Neutrophil (primary cell): Measurements from ENCODE around the gene C9orf152.
"Not testable (repeated sequence)": the region's sequence is repeated elsewhere in the genome, so short reads cannot be mapped to it uniquely, and the experiment has no call there.

Experiments used
- H3K27ac ChIP-seq: fragments of 200-600 bp; sonication (generic); 2 replicates; pipeline ENCODE4 v1.5.1; 2016; ENCODE audit warnings: mild to moderate bottlenecking, moderate library complexity
- H3K27me3 ChIP-seq: fragments of 200-600 bp; sonication (generic); 2 replicates; pipeline ENCODE4 v1.6.0; 2016; ENCODE audit warnings: mild to moderate bottlenecking
- H3K36me3 ChIP-seq: fragments of 200-600 bp; sonication (generic); 2 replicates; pipeline ENCODE4 v1.5.1; 2017
- H3K4me1 ChIP-seq, 2 experiments: fragments of 200-600 bp in 1 of 2; sonication (generic) in 1 of 2; 1 replicate in 1 of 2; 2 replicates in 1 of 2; pipeline versions ENCODE4 v1.5.1 to v1.6.1; 2013 to 2016; ENCODE audit warnings: low read depth in 1 of 2, low read length in 1 of 2, mild to moderate bottlenecking in 1 of 2, moderate library complexity in 1 of 2; ENCODE audit not compliant: control insufficient read depth in 1 of 2, insufficient read depth in 1 of 2
- H3K4me3 ChIP-seq, 2 experiments: fragments of 200-600 bp in 1 of 2; sonication (generic) in 1 of 2; 1 replicate in 1 of 2; 2 replicates in 1 of 2; pipeline ENCODE4 v1.5.1; 2013 to 2016; ENCODE audit warnings: low read depth in 1 of 2, low read length in 1 of 2, mild to moderate bottlenecking in 1 of 2, moderate library complexity in 1 of 2
- H3K9me3 ChIP-seq: fragments of 200-600 bp; sonication (generic); 2 replicates; pipeline ENCODE4 v1.5.1; 2016
- TF ChIP-seq, protein P1 (sequence below): fragments of 200-600 bp; sonication (generic); IDR thresholded peaks from 2 replicates; pipeline ENCODE4 v1.5.1; 2016; ENCODE audit warnings: antibody characterized with exemption

C9orf152 gene

DNA sequence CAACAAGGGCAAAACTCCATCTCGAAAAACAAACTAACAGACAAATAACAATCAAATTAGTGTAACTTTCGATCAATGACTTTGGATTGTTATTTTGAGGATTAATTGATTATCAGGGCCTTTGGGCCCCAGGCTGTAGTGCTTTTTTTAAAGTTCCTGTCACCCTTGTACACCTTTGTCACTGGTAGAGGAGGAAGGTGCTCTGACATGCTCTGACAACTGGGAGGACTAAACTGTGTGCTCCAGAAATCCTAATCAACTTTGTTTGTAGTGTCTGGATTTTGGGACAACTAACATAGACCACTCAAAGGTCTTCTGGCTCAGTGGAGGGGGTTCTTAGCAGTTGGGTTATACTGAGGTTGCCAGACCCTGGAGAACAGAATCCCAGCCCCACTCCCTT is 46.5 kb upstream of the C9orf152 start:
- peak overlapping the region; percentile 95 for H3K27ac ChIP-seq
- no peaks in the 10 kb centered on the region for H3K9me3 ChIP-seq
- no peaks in the 10 kb centered on the region for H3K27me3 ChIP-seq
- peaks cover 46 to 61% of the 10 kb centered on the region in 2 experiments for H3K4me1 ChIP-seq
- TF ChIP-seq, protein P1, sequence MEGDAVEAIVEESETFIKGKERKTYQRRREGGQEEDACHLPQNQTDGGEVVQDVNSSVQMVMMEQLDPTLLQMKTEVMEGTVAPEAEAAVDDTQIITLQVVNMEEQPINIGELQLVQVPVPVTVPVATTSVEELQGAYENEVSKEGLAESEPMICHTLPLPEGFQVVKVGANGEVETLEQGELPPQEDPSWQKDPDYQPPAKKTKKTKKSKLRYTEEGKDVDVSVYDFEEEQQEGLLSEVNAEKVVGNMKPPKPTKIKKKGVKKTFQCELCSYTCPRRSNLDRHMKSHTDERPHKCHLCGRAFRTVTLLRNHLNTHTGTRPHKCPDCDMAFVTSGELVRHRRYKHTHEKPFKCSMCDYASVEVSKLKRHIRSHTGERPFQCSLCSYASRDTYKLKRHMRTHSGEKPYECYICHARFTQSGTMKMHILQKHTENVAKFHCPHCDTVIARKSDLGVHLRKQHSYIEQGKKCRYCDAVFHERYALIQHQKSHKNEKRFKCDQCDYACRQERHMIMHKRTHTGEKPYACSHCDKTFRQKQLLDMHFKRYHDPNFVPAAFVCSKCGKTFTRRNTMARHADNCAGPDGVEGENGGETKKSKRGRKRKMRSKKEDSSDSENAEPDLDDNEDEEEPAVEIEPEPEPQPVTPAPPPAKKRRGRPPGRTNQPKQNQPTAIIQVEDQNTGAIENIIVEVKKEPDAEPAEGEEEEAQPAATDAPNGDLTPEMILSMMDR = no peak
- peaks cover 13% of the 10 kb centered on the region for H3K36me3 ChIP-seq
- H3K4me3 ChIP-seq = peak overlapping the region; percentile 94

DNA sequence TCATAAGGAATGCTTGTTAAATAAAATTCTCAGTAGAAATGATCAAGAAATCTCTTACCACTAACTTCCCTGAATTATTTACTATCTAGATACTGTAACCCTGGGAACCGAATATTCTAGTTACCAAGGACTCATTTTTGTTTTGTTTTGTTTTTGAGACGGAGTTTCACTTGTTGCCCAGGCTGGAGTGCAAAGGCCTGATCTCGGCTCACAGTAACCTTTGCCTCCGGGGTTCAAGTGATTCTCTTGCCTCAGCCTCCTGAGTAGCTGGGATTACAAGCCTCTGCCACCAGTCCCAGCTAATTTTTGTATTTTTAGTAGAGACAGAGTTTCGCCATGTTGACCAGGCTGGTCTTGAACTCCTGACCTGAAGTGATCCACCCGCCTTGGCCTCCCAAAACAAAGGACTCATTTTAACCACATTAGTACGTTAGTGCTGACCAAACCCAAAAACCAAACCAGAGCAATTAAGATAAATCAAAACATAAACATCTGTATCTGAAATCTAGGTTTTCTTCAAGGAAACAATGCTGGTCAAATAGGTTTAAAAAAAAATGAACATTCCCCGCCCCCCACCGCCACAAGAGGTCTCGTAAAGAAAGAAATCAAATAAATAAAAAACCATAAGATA is 44.7 kb upstream of the C9orf152 start:
- peaks cover 29% of the 10 kb centered on the region for H3K36me3 ChIP-seq
- TF ChIP-seq, protein P1 = no peak
- H3K4me3 ChIP-seq = no peak overlapping the region
- H3K27ac ChIP-seq = peak overlapping the region; percentile 21
- H3K4me1 ChIP-seq = peaks cover 33 to 49% of the 10 kb centered on the region in 2 experiments
- no peaks in the 10 kb centered on the region for H3K9me3 ChIP-seq
- H3K27me3 ChIP-seq = no peaks in the 10 kb centered on the region

DNA sequence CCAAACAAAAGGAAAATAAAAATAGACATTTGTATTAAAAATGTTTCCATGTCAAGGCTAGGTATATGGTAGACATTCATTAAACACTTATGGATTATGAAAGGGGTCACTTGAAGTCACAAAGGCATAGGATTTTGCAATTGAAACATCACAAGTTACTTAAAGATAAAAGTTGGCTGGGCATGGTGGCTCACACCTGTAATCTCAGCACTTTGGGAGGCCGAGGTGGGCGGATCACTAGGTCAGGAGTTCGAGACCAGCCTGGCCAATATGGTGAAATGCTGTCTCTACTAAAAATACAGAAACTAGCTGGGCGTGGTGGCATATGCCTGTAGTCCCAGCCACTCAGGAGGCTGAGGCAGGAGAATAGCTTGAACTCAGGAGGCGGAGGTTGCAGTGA is 43.8 kb upstream of the C9orf152 start:
- not testable (repeated sequence) for H3K9me3 ChIP-seq, H3K27ac ChIP-seq, H3K4me3 ChIP-seq, H3K27me3 ChIP-seq
- H3K4me1 ChIP-seq = peaks cover 26 to 42% of the 10 kb centered on the region in 2 experiments
- peaks cover 38% of the 10 kb centered on the region for H3K36me3 ChIP-seq

DNA sequence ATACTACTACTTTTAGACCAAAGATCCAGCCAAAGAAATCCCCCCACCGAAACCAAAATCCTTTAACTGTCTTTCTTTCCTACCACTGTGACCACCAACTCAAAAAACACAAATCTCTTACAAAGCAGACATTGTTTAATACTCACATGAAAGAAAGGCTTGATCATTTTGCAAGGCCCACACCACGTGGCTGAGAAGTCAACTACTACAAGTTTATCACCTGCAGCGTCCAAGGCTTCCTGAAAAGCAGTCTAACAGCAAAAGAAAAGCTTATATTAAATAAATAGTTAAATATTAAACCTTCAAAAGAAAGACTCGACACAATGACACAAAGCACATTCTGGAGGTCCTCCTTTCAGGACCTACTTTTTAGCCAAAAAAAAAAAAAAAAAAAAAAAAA is 43.3 kb upstream of the C9orf152 start:
- Histone ChIP-seq H3K4me3 (no peak overlapping the region), H3K27ac (no peak overlapping the region), H3K9me3 (no peaks in the 10 kb centered on the region), H3K27me3 (no peaks in the 10 kb centered on the region), H3K4me1 (peaks cover 26 to 42% of the 10 kb centered on the region in 2 experiments), H3K36me3 (peaks cover 43% of the 10 kb centered on the region)
- TF ChIP-seq, protein P1 = no peak

DNA sequence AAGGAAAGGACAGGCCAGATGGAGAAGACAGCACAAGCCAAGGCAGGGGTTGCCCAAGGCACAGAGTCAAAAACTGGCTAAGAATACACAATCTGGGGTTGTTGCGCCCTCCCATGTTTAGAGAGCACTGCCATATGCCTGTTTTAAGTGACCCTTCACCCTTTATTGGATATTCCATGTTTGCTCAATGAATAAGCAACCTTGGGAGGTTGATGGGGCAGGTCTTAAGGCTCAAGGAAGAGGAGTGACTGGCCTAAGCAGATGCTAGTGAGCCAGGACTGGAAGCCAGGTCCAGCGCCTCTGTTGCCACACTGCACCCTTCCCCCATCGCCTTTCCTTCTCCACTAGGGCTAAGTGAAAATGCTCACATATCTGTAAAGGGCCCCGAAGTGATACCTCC is 41.6 kb upstream of the C9orf152 start:
- Histone ChIP-seq H3K27ac (peak overlapping the region; percentile 42), H3K4me1 (peaks cover 21 to 35% of the 10 kb centered on the region in 2 experiments), H3K9me3 (no peaks in the 10 kb centered on the region), H3K36me3 (peaks cover 58% of the 10 kb centered on the region), H3K4me3 (no peak overlapping the region), H3K27me3 (no peaks in the 10 kb centered on the region)
- TF ChIP-seq, protein P1 = no peak

DNA sequence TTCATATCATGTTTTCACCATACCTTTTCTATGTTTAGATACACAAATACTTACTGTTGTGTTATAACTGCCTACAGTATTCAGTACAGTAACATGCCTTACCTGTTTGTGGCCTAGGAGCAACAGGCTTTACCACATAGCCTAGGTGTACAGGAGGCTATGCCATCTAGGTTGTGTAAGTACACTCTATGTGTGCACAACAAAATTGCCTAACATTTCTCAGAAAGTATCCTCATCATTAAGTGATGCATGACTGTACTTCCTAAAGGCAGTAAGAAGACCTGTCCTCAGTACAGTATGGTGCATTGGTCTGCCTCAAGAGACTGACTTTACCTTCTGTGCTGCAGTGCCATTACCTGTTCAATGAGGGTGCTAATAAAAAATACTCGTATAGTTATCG is 40.4 kb upstream of the C9orf152 start:
- TF ChIP-seq, protein P1 = no peak

More for the DNA sequence above, 40.4 kb upstream of the C9orf152 start:
- H3K27me3 ChIP-seq = no peaks in the 10 kb centered on the region
- H3K4me3 ChIP-seq = no peak overlapping the region
- H3K9me3 ChIP-seq = no peaks in the 10 kb centered on the region
- H3K4me1 ChIP-seq = peaks cover 9 to 23% of the 10 kb centered on the region in 2 experiments
- peak overlapping the region; percentile 19 for H3K27ac ChIP-seq
- peaks cover 70% of the 10 kb centered on the region for H3K36me3 ChIP-seq
